Measurements from ENCODE around the gene CBX8. TPM values are rescaled to one million over a fixed set of nuclear protein-coding genes. Genes with fewer than 3 reads are reported as not detected.
A peak's percentile ranks its signal among the peaks of the same experiment; 100 is the strongest.

The CBX8 gene
- total RNA-seq, 1 donor from 2014 or later, result 2.7 TPM

GRCh38 chr17:79810130-79811010 is 13.5 kb upstream of the CBX8 start:
- no peak for TF ChIP-seq CTCF (IDR thresholded peaks at IDR 0.05; ENCODE audit: insufficient read depth, low read length, poor library complexity, severe bottlenecking)
- peak; percentile 34 for DNase-seq (ENCODE audit: low read depth)
- H3K4me3 ChIP-seq (ENCODE audit: low read depth, low read length), result no peak overlapping the region
- peaks cover 91% of the 10 kb centered on the region for H3K27me3 ChIP-seq (ENCODE audit: control insufficient read depth, insufficient read depth, low read length)
- no peaks in the 10 kb centered on the region for H3K36me3 ChIP-seq (ENCODE audit: control insufficient read depth, insufficient read depth, low read length)

- TF ChIP-seq CTCF (IDR thresholded peaks at IDR 0.05; ENCODE audit: insufficient read depth, low read length, poor library complexity, severe bottlenecking), result no peak
- no peak for DNase-seq (ENCODE audit: low read depth)
- no peak overlapping the region for H3K4me3 ChIP-seq (ENCODE audit: low read depth, low read length)
- no peaks in the 10 kb centered on the region for H3K36me3 ChIP-seq (ENCODE audit: control insufficient read depth, insufficient read depth, low read length)
- H3K27me3 ChIP-seq (ENCODE audit: control insufficient read depth, insufficient read depth, low read length), result peaks cover 91% of the 10 kb centered on the region
Measured at GRCh38 chr17:79809530-79810129, 12.8 kb upstream of the CBX8 start.

- peak; percentile 46 for TF ChIP-seq CTCF (IDR thresholded peaks at IDR 0.05; ENCODE audit: insufficient read depth, low read length, poor library complexity, severe bottlenecking)
- Histone ChIP-seq H3K36me3 (ENCODE audit: control insufficient read depth, insufficient read depth, low read length) (no peaks in the 10 kb centered on the region), H3K27me3 (ENCODE audit: control insufficient read depth, insufficient read depth, low read length) (peaks cover 90% of the 10 kb centered on the region), H3K4me3 (ENCODE audit: low read depth, low read length) (no peak overlapping the region)
- DNase-seq (ENCODE audit: low read depth), result peak; percentile 32
Measured at GRCh38 chr17:79808763-79809529, 12.1 kb upstream of the CBX8 start.

GRCh38 chr17:79806863-79807720 is 10.2 kb upstream of the CBX8 start:
- Histone ChIP-seq H3K36me3 (ENCODE audit: control insufficient read depth, insufficient read depth, low read length) (no peaks in the 10 kb centered on the region), H3K4me3 (ENCODE audit: low read depth, low read length) (no peak overlapping the region), H3K27me3 (ENCODE audit: control insufficient read depth, insufficient read depth, low read length) (peaks cover 96% of the 10 kb centered on the region)
- TF ChIP-seq CTCF (IDR thresholded peaks at IDR 0.05; ENCODE audit: insufficient read depth, low read length, poor library complexity, severe bottlenecking), result no peak
- no peak for DNase-seq (ENCODE audit: low read depth)

- H3K4me3 ChIP-seq (ENCODE audit: low read depth, low read length), result no peak overlapping the region
- no peak for DNase-seq (ENCODE audit: low read depth)
- no peaks in the 10 kb centered on the region for H3K36me3 ChIP-seq (ENCODE audit: control insufficient read depth, insufficient read depth, low read length)
- TF ChIP-seq CTCF (IDR thresholded peaks at IDR 0.05; ENCODE audit: insufficient read depth, low read length, poor library complexity, severe bottlenecking), result no peak
- H3K27me3 ChIP-seq (ENCODE audit: control insufficient read depth, insufficient read depth, low read length), result peaks cover 96% of the 10 kb centered on the region
Measured at GRCh38 chr17:79806446-79806760, 9.5 kb upstream of the CBX8 start.
